PC-3 (cell line): Measurements from ENCODE around the gene TGFBR3L. TPM values are rescaled to one million over a fixed set of nuclear protein-coding genes. Genes with fewer than 3 reads are reported as not detected.

Experiments used
- ATAC-seq: fragments of 200-7000 bp; cut with Tn5 transposase; 2 replicates; pipeline ENCODE4 v1.9.1; 2020; ENCODE audit warnings: mild to moderate bottlenecking, moderate library complexity
- BruUV-seq: library from RNA; stranded (reverse); fragments of 400-500 nt; replicated peaks from 2 replicates; lab custom pipeline; 2021; lab: Mats Ljungman, UMichigan
- CTCF ChIA-PET: fragments of 300-600 bp; sonication (Branson Sonifier 250); formaldehyde crosslinking; loops from one replicate; lab custom pipeline; 2022; ENCODE audit warnings: antibody characterized with exemption; lab: Charles Lee
- POLR2A ChIA-PET: fragments of 300-600 bp; sonication (Branson Sonifier 250); formaldehyde crosslinking; loops from one replicate; lab custom pipeline; 2022; ENCODE audit warnings: antibody characterized with exemption; ENCODE audit not compliant: unreplicated experiment; lab: Charles Lee
- DNase-seq: peaks from one replicate; pipeline ENCODE4 v3.0.0-alpha.2; 2015
- H2AFZ ChIP-seq: fragments of 300-600 bp; sonication (generic); 2 replicates; pipeline ENCODE4 v1.6.0; 2016; ENCODE audit warnings: antibody characterized with exemption, low read length
- H3F3A ChIP-seq: fragments of 300-600 bp; sonication (generic); one replicate; pipeline ENCODE4 v1.6.0; 2017; ENCODE audit warnings: antibody characterized with exemption, low read length, control low read depth, mild to moderate bottlenecking; ENCODE audit not compliant: unreplicated experiment
- H3K27ac ChIP-seq: fragments of 300-600 bp; sonication (generic); 2 replicates; pipeline ENCODE4 v1.5.1; 2016; ENCODE audit warnings: mild to moderate bottlenecking, low read length
- H3K27me3 ChIP-seq: fragments of 300-600 bp; sonication (generic); 2 replicates; pipeline ENCODE4 v1.6.1; 2016; ENCODE audit warnings: low read length, mixed read lengths
- H3K36me3 ChIP-seq: fragments of 300-600 bp; sonication (generic); 2 replicates; pipeline ENCODE4 v1.6.1; 2016; ENCODE audit warnings: low read depth, mixed run types, low read length, mixed read lengths
- H3K4me1 ChIP-seq: fragments of 300-600 bp; sonication (generic); 2 replicates; pipeline ENCODE4 v1.5.1; 2016; ENCODE audit warnings: low read length; ENCODE audit not compliant: insufficient read depth
- H3K4me2 ChIP-seq: fragments of 300-600 bp; sonication (generic); 2 replicates; pipeline ENCODE4 v1.6.0; 2016; ENCODE audit warnings: low read length
- H3K4me3 ChIP-seq: fragments of 300-600 bp; sonication (generic); 2 replicates; pipeline ENCODE4 v1.5.1; 2016; ENCODE audit warnings: mild to moderate bottlenecking, low read length, mixed read lengths
- H3K79me2 ChIP-seq: fragments of 300-600 bp; sonication (generic); 2 replicates; pipeline ENCODE4 v1.6.1; 2017; ENCODE audit warnings: low read length, mixed read lengths
- H3K9ac ChIP-seq: fragments of 300-600 bp; sonication (generic); 2 replicates; pipeline ENCODE4 v1.6.0; 2016; ENCODE audit warnings: mild to moderate bottlenecking, low read length
- H3K9me2 ChIP-seq: fragments of 300-600 bp; sonication (generic); replicated peaks from 2 replicates; pipeline ENCODE4 v1.6.1; 2016; ENCODE audit warnings: mixed run types, low read length, mixed read lengths
- H3K9me3 ChIP-seq: fragments of 300-600 bp; sonication (generic); 2 replicates; pipeline ENCODE4 v1.6.1; 2016; ENCODE audit warnings: low read length, mixed read lengths
- H4K20me1 ChIP-seq: fragments of 300-600 bp; sonication (generic); 2 replicates; pipeline ENCODE4 v1.6.1; 2016; ENCODE audit warnings: low read length, mixed read lengths
- CTCF ChIP-seq: fragments of 300-600 bp; sonication (generic); conservative IDR thresholded peaks from 2 replicates; pipeline ENCODE4 v1.5.1; 2017; ENCODE audit warnings: antibody characterized with exemption, low read depth, mild to moderate bottlenecking, low read length
- EZH2 ChIP-seq: fragments of 300-600 bp; sonication (generic); IDR thresholded peaks from one replicate; pipeline ENCODE4 v1.6.1; 2017; ENCODE audit warnings: antibody characterized with exemption, mild to moderate bottlenecking, low read length; ENCODE audit not compliant: unreplicated experiment
- EZH2phosphoT487 ChIP-seq: fragments of 300-600 bp; sonication (generic); IDR thresholded peaks from 2 replicates; pipeline ENCODE4 v1.6.1; 2018; ENCODE audit warnings: mild to moderate bottlenecking, antibody characterized with exemption, low read length, borderline replicate concordance
- intact Hi-C: fragments of 100-400 bp; cut with micrococcal nuclease; formaldehyde crosslinking; loops from 2 replicates; pipeline ENCODE4 v1.9.0; 2023
- total RNA-seq: library from RNA; depleted of rRNA; stranded (reverse); fragments of >200 nt; gene quantifications from 2 replicates; pipeline ENCODE4 v1.2.3, GENCODE V29; 2014

TGFBR3L gene
- total RNA-seq, 1 experiment from 2014 or later = 10.5 TPM

GRCh38 chr19:7943444-7944176 lies 29.0 kb downstream of the TGFBR3L start, which contains the start of gene TIMM44:
Gene TIMM44 (minus strand): TSS chr19:7943666. CDS start chr19:7943651, 15 bp downstream.
- Histone ChIP-seq H3K27me3 (no peaks in the 10 kb centered on the region), H3K27ac (peak within 1 kb of the TSS; percentile 75), H3K4me1 (peaks cover 14% of the 10 kb centered on the region), H3F3A (no peaks in the 10 kb centered on the region), H3K4me2 (peak within 1 kb of the TSS; percentile 89), H3K36me3 (peaks cover 18% of the 10 kb centered on the region), H3K9ac (peak within 1 kb of the TSS; percentile 99), H3K9me3 (no peaks in the 10 kb centered on the region), H3K79me2 (peaks cover 56% of the 10 kb centered on the region), H3K9me2 (no peaks in the 10 kb centered on the region), H3K4me3 (peak within 1 kb of the TSS; percentile 91), H4K20me1 (peaks cover 9% of the 10 kb centered on the region; the same call in 1 of the 2 replicates), H2AFZ (peak within 1 kb of the TSS; percentile 70)
- no TSS peak for BruUV-seq
- ATAC-seq (peak; percentile 98), DNase-seq (peak; percentile 100)
- TF ChIP-seq EZH2 = no peak
- TF ChIP-seq EZH2phosphoT487 = no peak
- TF ChIP-seq CTCF = no peak
- ChIA-PET POLR2A (interaction anchor here (0.6 to 1.4 kb wide), 6 partner anchors 13 to 570 kb away, joined by 3 to 47 read pairs (median 6); partner anchors contain the start of gene ZNF414), CTCF (interaction anchor here (0.5 to 1.7 kb wide), 9 partner anchors 15 to 207 kb away, joined by 3 to 20 read pairs (median 7); partner anchors contain the start of gene SNAPC2)
- intact Hi-C loops = loop anchor here (1.0 to 5.0 kb wide), 4 partner anchors 14 to 310 kb away; no protein-coding TSS in a partner anchor

- Histone ChIP-seq H3K79me2 (peaks cover 51% of the 10 kb centered on the region), H3K27me3 (no peaks in the 10 kb centered on the region), H3K9me3 (no peaks in the 10 kb centered on the region), H3F3A (no peaks in the 10 kb centered on the region), H3K9ac (peak overlapping the region; percentile 74), H3K4me3 (peak overlapping the region; percentile 70), H2AFZ (peak overlapping the region; percentile 70), H4K20me1 (peaks cover 9% of the 10 kb centered on the region; the same call in 1 of the 2 replicates), H3K36me3 (peaks cover 12% of the 10 kb centered on the region), H3K4me1 (peaks cover 14% of the 10 kb centered on the region), H3K27ac (peak overlapping the region; percentile 69), H3K9me2 (no peaks in the 10 kb centered on the region), H3K4me2 (peak overlapping the region; percentile 89)
- TSS peak; percentile 90 for BruUV-seq
- intact Hi-C loops = loop anchor here (1.0 to 5.0 kb wide), 3 partner anchors 43 to 309 kb away; no protein-coding TSS in a partner anchor
- POLR2A ChIA-PET = interaction anchor here (0.6 to 1.4 kb wide), 7 partner anchors 14 to 569 kb away, joined by 3 to 47 read pairs (median 8); partner anchors contain the start of gene ZNF414
- DNase-seq (peak; percentile 97), ATAC-seq (peak; percentile 57)
- TF ChIP-seq CTCF = peak; percentile 98
- no peak for TF ChIP-seq EZH2phosphoT487
- CTCF ChIA-PET = interaction anchor here (0.6 to 1.7 kb wide), 8 partner anchors 16 to 171 kb away, joined by 3 to 20 read pairs (median 7); partner anchors contain the start of gene SNAPC2
Measured at GRCh38 chr19:7944177-7944761, 29.6 kb downstream of the TGFBR3L start.
